Measurements from ENCODE around the gene TANGO6. TPM values are rescaled to one million over a fixed set of nuclear protein-coding genes. Genes with fewer than 3 reads are reported as not detected.

TANGO6 gene
- total and polyA plus RNA-seq, 10 of the 15 experiments (the other 5 are each of a cell fraction or from before 2014, with no cell fraction given) = 1.1 to 20.6 (median 11.0) TPM

DNA sequence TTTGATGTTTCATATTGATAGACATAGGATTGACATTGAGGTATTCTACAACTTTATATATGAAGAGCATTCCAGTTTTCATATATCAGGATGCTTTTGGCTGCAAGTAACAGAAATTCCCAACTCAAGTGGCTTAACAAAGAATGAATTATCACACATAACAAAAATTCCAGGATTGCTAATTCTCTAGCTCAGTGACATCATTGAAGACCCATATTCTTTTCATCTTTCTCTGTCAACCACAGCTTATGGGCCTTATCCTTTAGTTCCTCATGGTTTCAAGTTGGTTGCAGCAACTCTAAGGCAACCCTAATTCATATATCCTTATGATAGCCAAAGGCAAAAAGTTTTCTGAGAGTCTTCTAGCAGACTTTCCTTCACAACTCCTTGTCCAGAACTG is 170.7 kb downstream of the TANGO6 start:
- ChIA-PET RAD21 (ENCODE audit: unreplicated experiment) (no interaction called here), CTCF (no interaction called here), SMC1A (ENCODE audit: uncharacterized antibody, unreplicated experiment) (no interaction called here), POLR2A (no interaction called here)
- DNase-seq (ENCODE audit: low read depth, low spot score) (no peak), FAIRE-seq (no peak), ATAC-seq (no peak)
- intact Hi-C loops (cut with micrococcal nuclease; ENCODE audit: unreplicated experiment) (no loop called here), in situ Hi-C loops (cut with MboI) (no loop called here)
- Histone ChIP-seq H4K20me1 (ENCODE audit: control insufficient read depth, insufficient read depth) (no peaks in the 10 kb centered on the region), H3K9ac (ENCODE audit: control insufficient read depth, insufficient read depth, low read length) (no peak overlapping the region), H3K27ac (ENCODE audit: control insufficient read depth, insufficient read depth) (no peak overlapping the region), H3K4me1 (ENCODE audit: control insufficient read depth, insufficient read depth, low read length) (no peaks in the 10 kb centered on the region), H2AFZ (ENCODE audit: control insufficient read depth, low read depth, low read length) (no peak overlapping the region), H3K4me3 (no peak overlapping the region), H3K9me3 (replicated peaks; ENCODE audit: control insufficient read depth, insufficient read depth, low read length) (no peaks in the 10 kb centered on the region), H3K79me2 (ENCODE audit: control insufficient read depth, insufficient read depth, low read length) (no peaks in the 10 kb centered on the region), H3K27me3 (replicated peaks in 1 of 2; ENCODE audit: control insufficient read depth in 2 of 2, insufficient read depth in 2 of 2, low read length in 1 of 2) (no peaks in the 10 kb centered on the region), H3K4me2 (ENCODE audit: control insufficient read depth, insufficient read depth) (no peak overlapping the region), H3K36me3 (ENCODE audit: control insufficient read depth in 2 of 2, insufficient read depth in 2 of 2, low read length in 1 of 2) (no peaks in the 10 kb centered on the region)
- TF ChIP-seq, protein P1, sequence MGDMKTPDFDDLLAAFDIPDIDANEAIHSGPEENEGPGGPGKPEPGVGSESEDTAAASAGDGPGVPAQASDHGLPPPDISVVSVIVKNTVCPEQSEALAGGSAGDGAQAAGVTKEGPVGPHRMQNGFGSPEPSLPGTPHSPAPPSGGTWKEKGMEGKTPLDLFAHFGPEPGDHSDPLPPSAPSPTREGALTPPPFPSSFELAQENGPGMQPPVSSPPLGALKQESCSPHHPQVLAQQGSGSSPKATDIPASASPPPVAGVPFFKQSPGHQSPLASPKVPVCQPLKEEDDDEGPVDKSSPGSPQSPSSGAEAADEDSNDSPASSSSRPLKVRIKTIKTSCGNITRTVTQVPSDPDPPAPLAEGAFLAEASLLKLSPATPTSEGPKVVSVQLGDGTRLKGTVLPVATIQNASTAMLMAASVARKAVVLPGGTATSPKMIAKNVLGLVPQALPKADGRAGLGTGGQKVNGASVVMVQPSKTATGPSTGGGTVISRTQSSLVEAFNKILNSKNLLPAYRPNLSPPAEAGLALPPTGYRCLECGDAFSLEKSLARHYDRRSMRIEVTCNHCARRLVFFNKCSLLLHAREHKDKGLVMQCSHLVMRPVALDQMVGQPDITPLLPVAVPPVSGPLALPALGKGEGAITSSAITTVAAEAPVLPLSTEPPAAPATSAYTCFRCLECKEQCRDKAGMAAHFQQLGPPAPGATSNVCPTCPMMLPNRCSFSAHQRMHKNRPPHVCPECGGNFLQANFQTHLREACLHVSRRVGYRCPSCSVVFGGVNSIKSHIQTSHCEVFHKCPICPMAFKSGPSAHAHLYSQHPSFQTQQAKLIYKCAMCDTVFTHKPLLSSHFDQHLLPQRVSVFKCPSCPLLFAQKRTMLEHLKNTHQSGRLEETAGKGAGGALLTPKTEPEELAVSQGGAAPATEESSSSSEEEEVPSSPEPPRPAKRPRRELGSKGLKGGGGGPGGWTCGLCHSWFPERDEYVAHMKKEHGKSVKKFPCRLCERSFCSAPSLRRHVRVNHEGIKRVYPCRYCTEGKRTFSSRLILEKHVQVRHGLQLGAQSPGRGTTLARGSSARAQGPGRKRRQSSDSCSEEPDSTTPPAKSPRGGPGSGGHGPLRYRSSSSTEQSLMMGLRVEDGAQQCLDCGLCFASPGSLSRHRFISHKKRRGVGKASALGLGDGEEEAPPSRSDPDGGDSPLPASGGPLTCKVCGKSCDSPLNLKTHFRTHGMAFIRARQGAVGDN (IDR thresholded peaks at IDR 0.05) = no peak
- TF ChIP-seq BACH1 (IDR thresholded peaks at IDR 0.05; ENCODE audit: borderline replicate concordance) (no peak), RBBP5 (conservative IDR thresholded peaks at IDR 0.05) (no peak), BHLHE40 (IDR thresholded peaks at IDR 0.05; ENCODE audit: borderline replicate concordance in 1 of 2, low read depth in 2 of 2, low read length in 1 of 2) (no peak), TAF1 (IDR thresholded peaks at IDR 0.05; ENCODE audit: borderline replicate concordance, low read depth, low read length) (no peak), FOS (IDR thresholded peaks at IDR 0.05; ENCODE audit: borderline replicate concordance, extremely low read depth, insufficient read length) (no peak), SP1 (IDR thresholded peaks at IDR 0.05; ENCODE audit: low read depth, low read length) (no peak), ATF7 (IDR thresholded peaks at IDR 0.05; ENCODE audit: low read depth) (no peak), FOXM1 (IDR thresholded peaks at IDR 0.05; ENCODE audit: low read depth, low read length) (no peak), TCF12 (IDR thresholded peaks at IDR 0.05; ENCODE audit: low read depth, low read length) (no peak), NR2F1 (conservative IDR thresholded peaks at IDR 0.05) (no peak), CHD1 (IDR thresholded peaks at IDR 0.05; ENCODE audit: low read depth, low read length) (no peak)
- TF ChIP-seq, protein P2, sequence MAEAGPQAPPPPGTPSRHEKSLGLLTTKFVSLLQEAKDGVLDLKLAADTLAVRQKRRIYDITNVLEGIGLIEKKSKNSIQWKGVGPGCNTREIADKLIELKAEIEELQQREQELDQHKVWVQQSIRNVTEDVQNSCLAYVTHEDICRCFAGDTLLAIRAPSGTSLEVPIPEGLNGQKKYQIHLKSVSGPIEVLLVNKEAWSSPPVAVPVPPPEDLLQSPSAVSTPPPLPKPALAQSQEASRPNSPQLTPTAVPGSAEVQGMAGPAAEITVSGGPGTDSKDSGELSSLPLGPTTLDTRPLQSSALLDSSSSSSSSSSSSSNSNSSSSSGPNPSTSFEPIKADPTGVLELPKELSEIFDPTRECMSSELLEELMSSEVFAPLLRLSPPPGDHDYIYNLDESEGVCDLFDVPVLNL (IDR thresholded peaks at IDR 0.05; ENCODE audit: low read depth, low read length) = no peak
- BruUV-seq (replicated peaks) = no TSS peak
